Bronchial epithelial cell (primary cell): ENCODE results near the gene KLHL15. TPM values are rescaled to one million over a fixed set of nuclear protein-coding genes. Genes with fewer than 3 reads are reported as not detected.

Experiments
- DNase-seq: peaks from one replicate; pipeline ENCODE4 v3.0.0-alpha.2; 2010; ENCODE audit warnings: low read depth
- FAIRE-seq: peaks from 2 replicates; lab custom pipeline; 2011; peaks lifted over from hg19 to GRCh38; lab: Jason Lieb, UNC
- H3K27me3 ChIP-seq: 2 replicates; pipeline ENCODE4 v1.5.1; 2011; ENCODE audit warnings: low read length; ENCODE audit not compliant: control insufficient read depth, insufficient read depth
- H3K36me3 ChIP-seq: 2 replicates; pipeline ENCODE4 v1.5.1; 2011; ENCODE audit warnings: low read length; ENCODE audit not compliant: control insufficient read depth, insufficient read depth
- H3K4me3 ChIP-seq: 2 replicates; pipeline ENCODE4 v1.5.1; 2011; ENCODE audit warnings: mild to moderate bottlenecking, low read depth, low read length, control low read depth
- total RNA-seq: library from RNA; depleted of rRNA; stranded (reverse); fragments of >200 nt; gene quantifications from 2 replicates; pipeline ENCODE4 v1.2.1, GENCODE V29; 2014
- TF ChIP-seq, protein P1 (sequence below): IDR thresholded peaks from 2 replicates; pipeline ENCODE4 v1.5.1; 2011; ENCODE audit warnings: mild to moderate bottlenecking, moderate library complexity, low read length, control low read depth, inconsistent platforms; ENCODE audit not compliant: insufficient read depth, severe bottlenecking

Gene KLHL15
- total RNA-seq, 1 donor from 2014 or later = 6.1 TPM

DNA sequence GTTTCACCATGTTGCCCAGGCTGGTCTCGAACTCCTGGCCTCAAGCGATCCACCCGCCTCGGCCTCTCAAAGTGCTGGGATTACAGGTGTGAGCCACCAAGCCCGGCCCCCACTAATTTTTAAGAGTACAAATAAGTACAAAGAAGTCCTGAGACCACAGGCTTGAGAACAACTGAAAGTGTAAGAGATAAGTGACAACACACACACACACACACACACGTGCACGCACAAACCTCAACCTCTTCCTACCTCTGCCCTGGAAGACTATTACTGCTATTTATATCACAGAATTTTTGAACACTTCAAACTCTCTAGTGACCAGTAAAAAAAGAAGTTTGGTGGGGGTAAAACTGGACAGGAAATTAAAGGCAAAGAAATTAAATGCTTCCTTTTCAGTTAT lies 7.5 kb downstream of the KLHL15 start:
- no peak overlapping the region for H3K4me3 ChIP-seq
- no peaks in the 10 kb centered on the region for H3K27me3 ChIP-seq
- DNase-seq = no peak
- TF ChIP-seq, protein P1, sequence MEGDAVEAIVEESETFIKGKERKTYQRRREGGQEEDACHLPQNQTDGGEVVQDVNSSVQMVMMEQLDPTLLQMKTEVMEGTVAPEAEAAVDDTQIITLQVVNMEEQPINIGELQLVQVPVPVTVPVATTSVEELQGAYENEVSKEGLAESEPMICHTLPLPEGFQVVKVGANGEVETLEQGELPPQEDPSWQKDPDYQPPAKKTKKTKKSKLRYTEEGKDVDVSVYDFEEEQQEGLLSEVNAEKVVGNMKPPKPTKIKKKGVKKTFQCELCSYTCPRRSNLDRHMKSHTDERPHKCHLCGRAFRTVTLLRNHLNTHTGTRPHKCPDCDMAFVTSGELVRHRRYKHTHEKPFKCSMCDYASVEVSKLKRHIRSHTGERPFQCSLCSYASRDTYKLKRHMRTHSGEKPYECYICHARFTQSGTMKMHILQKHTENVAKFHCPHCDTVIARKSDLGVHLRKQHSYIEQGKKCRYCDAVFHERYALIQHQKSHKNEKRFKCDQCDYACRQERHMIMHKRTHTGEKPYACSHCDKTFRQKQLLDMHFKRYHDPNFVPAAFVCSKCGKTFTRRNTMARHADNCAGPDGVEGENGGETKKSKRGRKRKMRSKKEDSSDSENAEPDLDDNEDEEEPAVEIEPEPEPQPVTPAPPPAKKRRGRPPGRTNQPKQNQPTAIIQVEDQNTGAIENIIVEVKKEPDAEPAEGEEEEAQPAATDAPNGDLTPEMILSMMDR = no peak
- FAIRE-seq = no peak
- H3K36me3 ChIP-seq = no peaks in the 10 kb centered on the region

DNA sequence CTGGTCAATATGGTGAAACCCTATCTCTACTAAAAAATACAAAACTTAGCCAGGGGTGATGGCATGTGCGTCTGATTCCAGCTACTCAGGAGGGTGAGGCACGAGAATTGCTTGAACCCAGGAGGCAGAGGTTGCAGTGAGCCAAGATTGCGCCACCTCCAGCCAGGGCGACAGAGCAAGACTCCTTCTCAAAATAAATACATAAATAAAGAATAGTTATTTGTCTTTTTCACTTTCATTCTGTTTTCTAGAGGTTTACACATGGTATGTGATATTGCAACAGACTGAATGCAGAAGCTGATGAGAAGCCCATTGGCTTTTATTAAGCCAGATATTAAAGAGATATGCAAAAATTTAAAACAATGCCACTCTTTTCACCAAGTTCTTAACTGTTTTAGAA lies 8.2 kb downstream of the KLHL15 start:
- no peak for FAIRE-seq
- TF ChIP-seq, protein P1 = no peak
- Histone ChIP-seq H3K4me3 (no peak overlapping the region), H3K36me3 (no peaks in the 10 kb centered on the region), H3K27me3 (no peaks in the 10 kb centered on the region)
- DNase-seq = no peak

DNA sequence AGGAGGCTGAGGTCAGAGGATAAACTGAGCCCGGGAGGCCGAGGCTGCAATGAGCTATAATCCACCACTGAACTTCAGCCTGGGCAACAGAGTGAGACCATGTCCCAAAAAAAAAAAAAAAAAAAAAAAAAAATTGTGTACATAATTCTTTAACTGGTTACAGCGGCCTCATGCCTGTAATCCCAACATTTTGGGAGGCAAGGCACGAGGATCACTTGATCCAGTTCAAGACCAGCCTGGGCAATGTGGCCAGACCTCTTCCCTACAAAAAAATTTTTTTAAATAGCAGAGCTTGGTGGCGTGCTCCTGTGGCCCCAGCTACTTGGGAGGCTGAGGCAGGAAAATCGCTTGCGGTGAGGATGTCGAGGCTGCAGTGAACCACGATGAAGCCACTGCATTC lies 9.3 kb downstream of the KLHL15 start:
- FAIRE-seq (no peak), DNase-seq (no peak)
- H3K27me3 ChIP-seq = no peaks in the 10 kb centered on the region
- no peaks in the 10 kb centered on the region for H3K36me3 ChIP-seq
- TF ChIP-seq, protein P1 = no peak
- no peak overlapping the region for H3K4me3 ChIP-seq

DNA sequence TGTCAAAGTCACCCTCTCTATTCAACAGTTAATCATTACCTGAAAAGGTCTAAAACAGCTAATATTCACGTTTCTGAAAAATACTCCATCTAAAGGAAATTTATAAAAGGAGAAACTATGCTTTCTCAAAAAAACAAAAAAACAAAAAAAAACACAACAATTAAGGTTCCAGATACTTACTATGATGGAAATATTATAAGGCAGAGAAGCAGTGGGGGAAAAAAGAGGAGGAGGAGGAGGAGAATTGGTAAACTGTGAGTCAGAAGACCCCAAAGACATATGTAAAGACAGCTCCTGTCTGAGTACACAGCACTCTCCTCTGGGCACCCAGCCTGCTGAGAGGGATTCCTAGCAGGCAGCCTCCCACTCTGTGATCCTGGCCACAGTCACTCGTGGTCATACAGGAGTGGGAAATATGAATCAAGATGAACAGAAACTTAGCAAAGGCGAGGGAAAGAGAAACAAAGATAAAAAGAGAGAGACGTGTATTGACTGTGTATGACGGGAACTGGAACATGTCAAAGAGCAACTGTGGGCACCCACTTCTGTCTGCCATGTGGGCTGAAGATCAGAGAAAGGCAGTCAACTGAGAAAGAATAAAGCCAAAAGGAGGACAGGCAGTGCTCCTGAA lies 12.5 kb downstream of the KLHL15 start:
- TF ChIP-seq, protein P1 = no peak
- no peak for DNase-seq
- Histone ChIP-seq H3K27me3 (no peaks in the 10 kb centered on the region), H3K4me3 (no peak overlapping the region), H3K36me3 (no peaks in the 10 kb centered on the region)
- no peak for FAIRE-seq

DNA sequence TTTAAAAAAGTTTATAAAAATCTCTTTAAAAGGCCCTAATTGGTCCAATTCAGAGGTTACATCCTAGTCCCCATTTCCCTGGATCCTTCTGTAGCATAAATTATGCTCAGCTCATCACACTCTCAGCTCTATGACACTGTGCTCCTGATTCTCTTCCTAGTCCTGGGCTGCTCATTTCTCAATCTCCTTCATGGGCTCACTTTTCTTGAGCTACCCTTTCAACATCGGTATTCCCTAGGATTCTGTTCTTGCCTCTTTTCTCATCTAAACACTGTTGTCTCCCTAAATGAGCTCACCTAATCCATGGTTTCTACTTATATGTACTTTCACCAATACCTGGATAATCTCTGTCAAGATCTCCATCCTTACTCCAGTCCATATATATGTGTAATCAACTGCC lies 14.7 kb downstream of the KLHL15 start:
- TF ChIP-seq, protein P1 = no peak
- no peak for FAIRE-seq
- Histone ChIP-seq H3K4me3 (no peak overlapping the region), H3K27me3 (no peaks in the 10 kb centered on the region), H3K36me3 (no peaks in the 10 kb centered on the region)
- no peak for DNase-seq

DNA sequence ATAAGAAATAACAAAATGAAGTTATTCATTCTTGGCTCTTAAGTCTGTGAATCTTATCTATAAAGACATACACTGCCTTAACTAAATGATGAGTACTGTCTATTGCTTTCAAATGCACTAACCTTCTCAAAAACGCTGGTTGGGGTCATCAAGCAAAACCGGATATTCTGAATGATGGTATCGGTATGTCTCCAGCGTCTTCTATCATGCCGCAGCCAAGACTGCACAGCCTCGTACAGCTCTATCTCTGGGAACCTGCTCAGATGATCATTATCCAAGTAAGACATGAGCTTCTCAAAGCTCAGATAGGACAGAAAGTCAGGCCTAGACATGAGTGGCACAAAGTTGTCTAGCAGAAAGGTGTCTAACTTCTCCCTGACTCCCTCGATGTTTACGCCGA lies 21.1 kb downstream of the KLHL15 start:
- no peak for FAIRE-seq
- Histone ChIP-seq H3K4me3 (no peak overlapping the region), H3K36me3 (no peaks in the 10 kb centered on the region), H3K27me3 (no peaks in the 10 kb centered on the region)
- TF ChIP-seq, protein P1 = no peak
- no peak for DNase-seq
